NOMO-1 treated with dmso at 0.1 percent for 144 hours (cell line): ENCODE results near the gene PITPNM3.

ENCODE experiments used
- DNase-seq: peaks from one replicate; lab custom pipeline; 2025; ENCODE audit not compliant: unreplicated experiment; lab: John Stamatoyannopoulos, UW

The PITPNM3 gene

GRCh38 chr17:6413065-6413464, 143.3 kb downstream of the PITPNM3 start:
- peak; percentile 27 for DNase-seq

GRCh38 chr17:6408735-6409134, 147.6 kb downstream of the PITPNM3 start:
- no peak for DNase-seq

GRCh38 chr17:6408276-6408675, 148.1 kb downstream of the PITPNM3 start:
- DNase-seq, result no peak

- DNase-seq, result no peak
Observed at GRCh38 chr17:6402258-6402657, 154.1 kb downstream of the PITPNM3 start.
